GM19467 (cell line): ENCODE data around the gene EPHB6.

Experiments used
- ATAC-seq: cut with Tn5 transposase; IDR thresholded peaks from one replicate; pipeline ENCODE4 v1.9.1; 2021; ENCODE audit warnings: mild to moderate bottlenecking, moderate library complexity; ENCODE audit not compliant: unreplicated experiment

EPHB6 gene

GRCh38 chr7:142854372-142855113 lies at the start of gene EPHB6:
EPHB6 (plus strand) TSS chr7:142855076; CDS start chr7:142863228, 8,152 bp downstream.
- peak; percentile 52 for ATAC-seq

- no peak for ATAC-seq
Observed at GRCh38 chr7:142805350-142806021, 49.4 kb upstream of the EPHB6 start.

- ATAC-seq = no peak
Observed at GRCh38 chr7:142806022-142806356, 48.9 kb upstream of the EPHB6 start.

- no peak for ATAC-seq
Observed at GRCh38 chr7:142806957-142807356, 47.9 kb upstream of the EPHB6 start.

- ATAC-seq = peak; percentile 19
Observed at GRCh38 chr7:142807855-142808460, 46.9 kb upstream of the EPHB6 start.

- ATAC-seq = peak; percentile 26
Observed at GRCh38 chr7:142808461-142808801, 46.4 kb upstream of the EPHB6 start.

GRCh38 chr7:142808802-142809583 lies 45.9 kb upstream of the EPHB6 start:
- peak; percentile 90 for ATAC-seq

GRCh38 chr7:142809671-142810070 lies 45.2 kb upstream of the EPHB6 start:
- no peak for ATAC-seq

GRCh38 chr7:142811154-142811737 lies 43.6 kb upstream of the EPHB6 start:
- no peak for ATAC-seq

- no peak for ATAC-seq
Observed at GRCh38 chr7:142812437-142813215, 42.2 kb upstream of the EPHB6 start.

GRCh38 chr7:142813226-142813625 lies 41.6 kb upstream of the EPHB6 start:
- no peak for ATAC-seq

GRCh38 chr7:142813699-142814098 lies 41.2 kb upstream of the EPHB6 start:
- ATAC-seq = no peak

- ATAC-seq = no peak
Observed at GRCh38 chr7:142814451-142814850, 40.4 kb upstream of the EPHB6 start.

GRCh38 chr7:142815134-142815533 lies 39.7 kb upstream of the EPHB6 start:
- ATAC-seq = no peak

- no peak for ATAC-seq
Observed at GRCh38 chr7:142817506-142817905, 37.4 kb upstream of the EPHB6 start.

GRCh38 chr7:142819530-142819929 lies 35.3 kb upstream of the EPHB6 start:
- no peak for ATAC-seq

- no peak for ATAC-seq
Observed at GRCh38 chr7:142822714-142823113, 32.2 kb upstream of the EPHB6 start.

- no peak for ATAC-seq
Observed at GRCh38 chr7:142827951-142828500, 26.9 kb upstream of the EPHB6 start.

GRCh38 chr7:142832417-142832816 lies 22.5 kb upstream of the EPHB6 start:
- no peak for ATAC-seq
